Cardiac muscle cell (in vitro differentiated cells and primary cell): Measurements from ENCODE around the gene TMEM35B. TPM values are rescaled to one million over a fixed set of nuclear protein-coding genes. Genes with fewer than 3 reads are reported as not detected.
"Not testable (repeated sequence)": the region's sequence is repeated elsewhere in the genome, so short reads cannot be mapped to it uniquely, and the experiment has no call there.

Experiments used
- DNase-seq, 2 donors: peaks; one replicate each; pipeline versions ENCODE4 v3.0.0 to v3.0.0-alpha.2; 2010 to 2017; ENCODE audit warnings: low read depth in 1 of 2, low spot score in 1 of 2
- H3K27ac ChIP-seq: fragments of 200-600 bp; sonication (generic); 2 replicates; pipeline ENCODE4 v1.5.1; 2016
- H3K27me3 ChIP-seq: fragments of 200-600 bp; sonication (generic); 2 replicates; pipeline ENCODE4 v1.6.0; 2016; ENCODE audit warnings: control low read depth
- H3K36me3 ChIP-seq: fragments of 200-600 bp; sonication (generic); 2 replicates; pipeline ENCODE4 v1.5.1; 2016; ENCODE audit warnings: control low read depth
- H3K4me1 ChIP-seq: fragments of 200-600 bp; sonication (generic); 2 replicates; pipeline ENCODE4 v1.8.1; 2017; ENCODE audit warnings: low read depth, mild to moderate bottlenecking, mixed run types
- H3K4me3 ChIP-seq: fragments of 200-600 bp; sonication (generic); 2 replicates; pipeline ENCODE4 v1.5.1; 2016; ENCODE audit warnings: mild to moderate bottlenecking
- H3K9me3 ChIP-seq: fragments of 200-600 bp; sonication (generic); 2 replicates; pipeline ENCODE4 v1.5.1; 2017; ENCODE audit warnings: low read depth, mild to moderate bottlenecking, control low read depth
- CTCF ChIP-seq: IDR thresholded peaks from 2 replicates; pipeline ENCODE4 v1.5.1; 2012; ENCODE audit warnings: low read depth, mild to moderate bottlenecking, low read length
- polyA plus RNA-seq: library from polyadenylated mRNA; unstranded; fragments of >200 nt; fragmentation: Nextera tagmentation; extraction: Ambion mirVana; gene quantifications from 2 replicates; pipeline ENCODE4 v1.2.1, GENCODE V29; 2016
- total RNA-seq: library from RNA; depleted of rRNA; stranded (reverse); fragments of >200 nt; gene quantifications from 2 replicates; pipeline ENCODE4 v1.2.3, GENCODE V29; 2016

The TMEM35B gene
- total and polyA plus RNA-seq, 2 experiments from 2014 or later = 14.5 to 24.3 TPM

DNA sequence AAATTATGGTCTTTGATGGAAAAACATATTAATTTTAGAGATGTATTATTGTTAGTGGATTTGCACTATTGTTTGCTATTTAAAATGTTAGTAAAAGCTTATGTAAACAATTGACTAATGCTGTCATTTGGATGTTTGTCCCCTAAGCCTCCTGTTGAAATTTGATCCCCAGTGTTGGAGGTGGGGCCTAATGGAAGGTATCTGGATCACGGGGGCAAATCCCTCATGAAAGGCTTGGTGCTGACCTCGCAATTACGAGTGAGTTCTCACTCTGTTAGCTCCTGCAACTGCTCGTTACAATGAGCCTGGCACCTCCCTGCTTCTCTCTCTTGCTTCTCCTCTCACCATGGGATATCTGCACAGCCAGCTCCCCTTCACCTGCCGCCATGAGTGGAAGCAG lies 14.3 kb downstream of the TMEM35B start:
- Histone ChIP-seq H3K4me1 (no peaks in the 10 kb centered on the region), H3K4me3 (no peak overlapping the region), H3K36me3 (no peaks in the 10 kb centered on the region), H3K27ac (no peak overlapping the region), H3K27me3 (no peaks in the 10 kb centered on the region), H3K9me3 (no peaks in the 10 kb centered on the region)
- no peak for TF ChIP-seq CTCF
- DNase-seq = no peak

DNA sequence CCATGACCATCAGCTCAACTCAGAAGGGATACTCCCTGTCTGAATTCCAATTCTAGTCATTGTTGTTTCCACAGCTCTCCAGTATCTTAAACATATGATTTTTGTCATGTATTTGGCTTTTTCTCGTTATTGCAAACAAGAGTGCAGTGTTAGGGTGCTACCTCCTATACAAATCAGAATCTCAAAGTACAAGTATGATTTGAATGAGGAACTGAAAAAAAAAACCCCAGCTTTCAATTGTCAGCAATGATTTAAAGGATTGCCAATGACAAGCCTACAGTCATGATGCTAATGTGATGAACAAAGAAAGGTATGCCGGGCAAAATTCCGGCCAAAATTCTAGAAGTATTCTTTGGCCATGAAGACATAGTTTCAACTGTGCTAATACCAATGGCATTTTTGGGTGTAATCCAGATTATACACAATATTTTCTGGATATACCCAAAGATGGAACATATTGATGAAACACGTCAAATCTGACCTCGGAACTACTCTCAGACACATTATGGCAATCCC lies 14.9 kb downstream of the TMEM35B start:
- Histone ChIP-seq H3K36me3 (no peaks in the 10 kb centered on the region), H3K4me1 (no peaks in the 10 kb centered on the region), H3K4me3 (no peak overlapping the region), H3K9me3 (no peaks in the 10 kb centered on the region), H3K27ac (no peak overlapping the region), H3K27me3 (no peaks in the 10 kb centered on the region)
- DNase-seq = no peak
- TF ChIP-seq CTCF = no peak

DNA sequence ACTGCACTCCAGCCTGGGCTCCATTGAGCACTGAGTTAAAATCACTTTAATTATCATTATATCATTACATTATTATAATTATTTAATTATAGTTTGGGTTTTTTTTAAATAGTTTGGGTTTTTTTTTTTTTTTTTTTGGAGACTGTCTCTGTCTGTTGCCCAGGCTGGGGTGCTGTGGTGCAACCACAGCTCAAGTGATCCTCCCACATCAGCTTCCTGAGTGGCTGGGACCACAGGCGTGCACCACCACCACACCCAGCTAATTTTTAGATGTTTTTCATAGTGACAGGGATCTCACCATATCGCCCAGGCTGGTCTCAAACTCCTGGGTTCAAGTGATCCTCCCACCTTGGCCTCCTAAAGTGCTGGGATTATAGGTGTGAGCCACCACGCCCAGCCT lies 16.9 kb downstream of the TMEM35B start:
- not testable (repeated sequence) for H3K4me3 ChIP-seq, H3K27ac ChIP-seq, H3K9me3 ChIP-seq, H3K4me1 ChIP-seq, H3K27me3 ChIP-seq, DNase-seq, H3K36me3 ChIP-seq

DNA sequence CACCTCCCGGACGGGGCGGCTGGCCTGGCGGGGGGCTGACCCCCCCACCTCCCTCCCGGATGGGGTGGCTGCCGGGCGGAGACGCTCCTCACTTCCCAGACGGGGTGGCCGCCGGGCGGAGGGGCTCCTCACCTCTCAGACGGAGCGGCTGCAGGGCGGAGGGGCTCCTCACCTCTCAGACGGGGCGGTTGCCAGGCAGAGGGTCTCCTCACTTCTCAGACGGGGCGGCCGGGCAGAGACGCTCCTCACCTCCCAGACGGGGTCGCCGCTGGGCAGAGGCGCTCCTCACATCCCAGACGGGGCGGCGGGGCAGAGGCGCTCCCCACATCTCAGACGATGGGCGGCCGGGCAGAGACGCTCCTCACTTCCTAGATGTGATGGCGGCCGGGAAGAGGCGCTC lies 17.5 kb downstream of the TMEM35B start:
- H3K27me3 ChIP-seq, H3K27ac ChIP-seq, H3K4me3 ChIP-seq, H3K9me3 ChIP-seq, H3K4me1 ChIP-seq, H3K36me3 ChIP-seq, DNase-seq: not testable (repeated sequence)

DNA sequence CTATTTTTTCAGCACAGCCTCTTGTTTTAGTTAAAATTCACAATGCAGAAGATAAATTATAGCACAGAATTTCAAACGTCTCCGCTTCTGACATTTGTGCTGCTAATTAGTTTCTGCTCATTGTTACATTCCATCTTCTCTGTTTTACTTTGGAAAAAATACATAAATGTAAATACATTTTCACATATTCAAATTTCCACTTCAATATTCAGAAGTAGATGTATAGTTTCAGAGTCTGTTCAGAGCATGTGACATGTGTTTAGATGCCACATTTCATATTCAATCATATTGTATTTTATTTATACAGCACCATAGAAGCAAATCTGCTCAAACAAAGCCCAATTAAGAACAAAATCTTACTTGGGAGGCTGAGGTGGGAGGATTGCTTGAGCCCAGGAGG lies 19.6 kb downstream of the TMEM35B start:
- H3K4me1 ChIP-seq = no peaks in the 10 kb centered on the region
- no peak for TF ChIP-seq CTCF
- no peak for DNase-seq
- no peaks in the 10 kb centered on the region for H3K9me3 ChIP-seq
- H3K27me3 ChIP-seq = peaks cover 3% of the 10 kb centered on the region
- H3K27ac ChIP-seq = no peak overlapping the region
- H3K36me3 ChIP-seq = no peaks in the 10 kb centered on the region
- H3K4me3 ChIP-seq = no peak overlapping the region

- no peak for TF ChIP-seq CTCF
- H3K4me1 ChIP-seq = no peaks in the 10 kb centered on the region
- no peak for DNase-seq
- no peak overlapping the region for H3K27ac ChIP-seq
- no peaks in the 10 kb centered on the region for H3K36me3 ChIP-seq
- no peaks in the 10 kb centered on the region for H3K9me3 ChIP-seq
- no peaks in the 10 kb centered on the region for H3K27me3 ChIP-seq
- no peak overlapping the region for H3K4me3 ChIP-seq
Measured at GRCh38 chr1:34950428-34950827, 34.7 kb downstream of the TMEM35B start.

GRCh38 chr1:34948739-34949138 lies 36.4 kb downstream of the TMEM35B start:
- not testable (repeated sequence) for H3K4me1 ChIP-seq, DNase-seq, H3K36me3 ChIP-seq, H3K4me3 ChIP-seq, H3K9me3 ChIP-seq, H3K27ac ChIP-seq, H3K27me3 ChIP-seq

DNA sequence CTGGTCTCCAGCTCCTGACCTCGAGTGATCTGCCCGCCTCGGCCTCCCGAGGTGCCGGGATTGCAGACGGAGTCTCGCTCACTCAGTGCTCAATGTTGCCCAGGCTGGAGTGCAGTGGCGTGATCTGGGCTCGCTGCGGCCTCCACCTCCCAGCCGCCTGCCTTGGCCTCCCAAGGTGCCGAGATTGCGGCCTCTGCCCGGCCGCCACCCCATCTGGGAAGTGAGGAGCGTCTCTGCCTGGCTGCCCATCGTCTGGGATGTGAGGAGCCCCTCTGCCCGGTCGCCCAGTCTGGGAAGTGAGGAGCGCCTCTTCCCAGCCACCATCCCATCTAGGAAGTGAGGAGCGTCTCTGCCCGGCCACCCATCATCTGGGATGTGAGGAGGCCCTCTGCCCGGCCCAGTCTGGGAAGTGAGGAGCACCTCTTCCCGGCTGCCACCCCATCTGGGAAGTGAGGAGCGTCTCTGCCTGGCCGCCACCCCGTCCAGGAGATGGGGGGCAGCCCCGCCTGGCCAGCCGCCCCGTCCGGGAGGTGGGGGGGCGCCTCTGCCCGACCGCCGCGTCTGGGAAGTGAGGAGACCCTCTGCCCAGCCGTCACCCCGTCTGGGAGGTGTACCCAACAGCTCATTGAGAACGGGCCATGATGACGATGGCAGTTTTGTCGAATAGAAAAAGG lies 37.4 kb downstream of the TMEM35B start:
- H3K9me3 ChIP-seq, H3K27me3 ChIP-seq, DNase-seq, H3K4me1 ChIP-seq, H3K4me3 ChIP-seq, H3K27ac ChIP-seq, H3K36me3 ChIP-seq: not testable (repeated sequence)
